H9 (cell line): Measurements from ENCODE around the gene PEX16. TPM values are rescaled to one million over a fixed set of nuclear protein-coding genes. Genes with fewer than 3 reads are reported as not detected.

ENCODE experiments used
- DNase-seq: peaks from one replicate; pipeline ENCODE4 v3.0.0-alpha.2; 2017
- H2AFZ ChIP-seq: one replicate; pipeline ENCODE4 v1.6.1; 2013; ENCODE audit warnings: mild to moderate bottlenecking, low read length, control low read depth, moderate library complexity
- H2AK5ac ChIP-seq: 2 replicates; pipeline ENCODE4 v1.6.1; 2013; ENCODE audit warnings: low read length, control low read depth, mixed read lengths; ENCODE audit not compliant: insufficient read length
- H2BK120ac ChIP-seq: one replicate; pipeline ENCODE4 v1.6.1; 2013; ENCODE audit warnings: low read depth, mild to moderate bottlenecking, low read length, control low read depth, inconsistent platforms; ENCODE audit not compliant: poor library complexity, severe bottlenecking
- H2BK12ac ChIP-seq: 2 replicates; pipeline ENCODE4 v1.6.1; 2013; ENCODE audit warnings: low read length, control low read depth, mixed read lengths, low read depth; ENCODE audit not compliant: insufficient read length
- H2BK15ac ChIP-seq: 2 replicates; pipeline ENCODE4 v1.6.1; 2013; ENCODE audit warnings: low read depth, low read length, control low read depth
- H2BK20ac ChIP-seq: one replicate; pipeline ENCODE4 v1.6.1; 2013; ENCODE audit warnings: low read depth, mild to moderate bottlenecking, low read length, control low read depth, inconsistent platforms; ENCODE audit not compliant: poor library complexity, severe bottlenecking
- H2BK5ac ChIP-seq: 2 replicates; pipeline ENCODE4 v1.6.1; 2013; ENCODE audit warnings: low read length, control low read depth, mixed read lengths; ENCODE audit not compliant: insufficient read length
- H3K14ac ChIP-seq: 2 replicates; pipeline ENCODE4 v1.6.1; 2013; ENCODE audit warnings: low read length, control low read depth; ENCODE audit not compliant: insufficient read depth
- H3K18ac ChIP-seq: 2 replicates; pipeline ENCODE4 v1.6.1; 2013; ENCODE audit warnings: low read depth, mild to moderate bottlenecking, mixed read lengths, low read length, control low read depth; ENCODE audit not compliant: insufficient read length
- H3K23ac ChIP-seq: 2 replicates; pipeline ENCODE4 v1.6.1; 2013; ENCODE audit warnings: low read length, control low read depth, mixed read lengths, low read depth; ENCODE audit not compliant: insufficient read length
- H3K23me2 ChIP-seq: 2 replicates; pipeline ENCODE4 v1.6.1; 2013; ENCODE audit warnings: low read depth, mild to moderate bottlenecking, mixed read lengths, low read length, control low read depth; ENCODE audit not compliant: insufficient read length, poor library complexity, severe bottlenecking
- H3K27ac ChIP-seq: 2 replicates; pipeline ENCODE4 v1.5.1; 2013; ENCODE audit warnings: low read length, control low read depth, mixed read lengths, low read depth; ENCODE audit not compliant: insufficient read length
- H3K27me3 ChIP-seq: 2 replicates; pipeline ENCODE4 v1.6.1; 2013; ENCODE audit warnings: low read length, control low read depth, inconsistent platforms; ENCODE audit not compliant: insufficient read depth
- H3K4ac ChIP-seq: 2 replicates; pipeline ENCODE4 v1.6.1; 2013; ENCODE audit warnings: low read depth, mild to moderate bottlenecking, control low read depth, inconsistent platforms, low read length, moderate library complexity
- H3K4me1 ChIP-seq: 2 replicates; pipeline ENCODE4 v1.6.1; 2013; ENCODE audit warnings: low read length, control low read depth, inconsistent platforms; ENCODE audit not compliant: insufficient read depth
- H3K4me2 ChIP-seq: 2 replicates; pipeline ENCODE4 v1.6.1; 2013; ENCODE audit warnings: low read length, control low read depth, mixed read lengths; ENCODE audit not compliant: insufficient read length, insufficient read depth
- H3K56ac ChIP-seq: 2 replicates; pipeline ENCODE4 v1.6.1; 2013; ENCODE audit warnings: low read depth, mild to moderate bottlenecking, mixed read lengths, low read length, control low read depth; ENCODE audit not compliant: insufficient read length
- H3K79me1 ChIP-seq: 2 replicates; pipeline ENCODE4 v1.6.1; 2013; ENCODE audit warnings: low read depth, mild to moderate bottlenecking, moderate library complexity, low read length, control low read depth, inconsistent platforms; ENCODE audit not compliant: insufficient read depth, poor library complexity, severe bottlenecking
- H3K79me2 ChIP-seq: 2 replicates; pipeline ENCODE4 v1.6.1; 2013; ENCODE audit warnings: low read length, control low read depth, inconsistent platforms; ENCODE audit not compliant: insufficient read depth
- H3K9ac ChIP-seq: 2 replicates; pipeline ENCODE4 v1.6.1; 2013; ENCODE audit warnings: low read length, control low read depth, mixed read lengths; ENCODE audit not compliant: insufficient read length; ENCODE audit errors: extremely low read depth
- H3K9me3 ChIP-seq: one replicate; pipeline ENCODE4 v1.6.1; 2013; ENCODE audit warnings: low read depth, low read length, inconsistent platforms; ENCODE audit not compliant: control insufficient read depth
- H3T11ph ChIP-seq: one replicate; pipeline ENCODE4 v1.6.1; 2013; ENCODE audit warnings: mild to moderate bottlenecking, low read length, control low read depth, inconsistent platforms
- H4K20me1 ChIP-seq: one replicate; pipeline ENCODE4 v1.6.1; 2013; ENCODE audit not compliant: control insufficient read depth, insufficient read length, insufficient read depth
- H4K5ac ChIP-seq: 2 replicates; pipeline ENCODE4 v1.6.1; 2013; ENCODE audit warnings: low read depth, mild to moderate bottlenecking, mixed read lengths, low read length, control low read depth; ENCODE audit not compliant: insufficient read length
- H4K8ac ChIP-seq: replicated peaks from 2 replicates; pipeline ENCODE4 v1.6.1; 2013; ENCODE audit warnings: low read length, control low read depth, mixed read lengths, low read depth; ENCODE audit not compliant: insufficient read length
- H4K91ac ChIP-seq: 2 replicates; pipeline ENCODE4 v1.6.1; 2013; ENCODE audit warnings: low read depth, mild to moderate bottlenecking, moderate library complexity, mixed read lengths, low read length, control low read depth; ENCODE audit not compliant: insufficient read length
- H3K27ac Mint-ChIP-seq, 3 experiments: 2 replicates in 2 of 3; 3 replicates in 1 of 3; pipeline ENCODE4 v1.8.0; 2020 to 2021; ENCODE audit warnings: mixed read lengths in 3 of 3, mild to moderate bottlenecking in 1 of 3, moderate library complexity in 1 of 3
- H3K27me3 Mint-ChIP-seq: 2 replicates; pipeline ENCODE4 v1.8.0; 2021; ENCODE audit warnings: low read depth, mild to moderate bottlenecking, moderate library complexity, mixed read lengths
- H3K36me3 Mint-ChIP-seq, 3 experiments: 2 replicates in 2 of 3; 3 replicates in 1 of 3; pipeline ENCODE4 v1.8.0; 2020 to 2021; ENCODE audit warnings: low read depth in 3 of 3, mixed read lengths in 3 of 3; ENCODE audit not compliant: insufficient read depth in 1 of 3
- H3K4me1 Mint-ChIP-seq, 2 experiments: 2 replicates each; pipeline ENCODE4 v1.8.0; 2020; ENCODE audit warnings: mixed read lengths in 2 of 2
- H3K4me3 Mint-ChIP-seq, 2 experiments: 2 replicates in 1 of 2; 3 replicates in 1 of 2; pipeline ENCODE4 v1.8.0; 2020 to 2021; ENCODE audit warnings: mild to moderate bottlenecking in 2 of 2, mixed read lengths in 2 of 2, moderate library complexity in 1 of 2
- H3K9me3 Mint-ChIP-seq, 2 experiments: 2 replicates in 1 of 2; 3 replicates in 1 of 2; pipeline ENCODE4 v1.8.0; 2020; ENCODE audit warnings: mild to moderate bottlenecking in 2 of 2, mixed read lengths in 2 of 2, moderate library complexity in 1 of 2
- whole genome bisulfite sequencing: extraction: QIAGEN DNeasy Blood & Tissue Kit; methylation state at CpG from one replicate; pipeline ENCODE4 v1.1.7; 2013; ENCODE audit warnings: missing lambda C conversion rate, low lambda C conversion rate, mixed read lengths; ENCODE audit not compliant: insufficient read length; ENCODE audit errors: extremely low coverage; 5-methylcytosine and 5-hydroxymethylcytosine counted together
- total RNA-seq: library from RNA; stranded (reverse); gene quantifications from 2 replicates; pipeline ENCODE4 v1.2.1, GENCODE V29; 2021
- TF ChIP-seq, protein P1 (sequence below): fragments of 200-600 bp; sonication (generic); conservative IDR thresholded peaks from 3 replicates; pipeline ENCODE4 v1.8.0; 2021; ENCODE audit warnings: antibody characterized with exemption, mild to moderate bottlenecking

PEX16 gene
- total RNA-seq, 1 experiment from 2014 or later = 30.8 TPM

DNA sequence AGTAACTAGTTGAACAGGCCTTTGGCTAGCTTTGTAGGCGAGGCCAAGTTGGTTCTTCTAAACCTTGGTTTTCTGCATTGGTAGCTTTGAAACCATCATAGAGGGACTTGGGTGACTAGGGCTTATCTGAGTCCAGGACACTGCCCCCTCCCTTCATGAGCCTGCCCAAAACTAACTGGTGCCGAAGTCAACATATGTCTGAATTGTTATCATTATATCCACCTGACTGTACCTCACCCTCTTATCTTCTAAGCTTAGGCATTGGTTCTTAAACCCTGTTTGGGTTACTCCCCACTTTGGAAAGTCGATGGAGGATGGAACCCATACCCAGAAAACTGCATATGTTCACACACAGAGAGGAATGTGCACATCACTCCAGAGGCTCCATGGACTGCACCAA, 39.8 kb downstream of the PEX16 start:
- no peak overlapping the region for H2BK120ac ChIP-seq
- H3T11ph ChIP-seq = no peak overlapping the region
- no peak overlapping the region for H3K23ac ChIP-seq
- no peak overlapping the region for H4K5ac ChIP-seq
- H3K27ac ChIP-seq = no peak overlapping the region
- no peak overlapping the region for H3K4ac ChIP-seq
- Mint-ChIP-seq H3K36me3 (peaks cover 1 to 20% (median 4%) of the 10 kb centered on the region in 3 experiments; a peak in 4 of 7 replicates), H3K4me1 (peaks cover 25% of the 10 kb centered on the region in 2 experiments), H3K27ac (no peak overlapping the region), H3K4me3 (no peak overlapping the region), H3K9me3 (no peaks in the 10 kb centered on the region), H3K27me3 (no peaks in the 10 kb centered on the region)
- H4K20me1 ChIP-seq = no peaks in the 10 kb centered on the region
- H3K9ac ChIP-seq = no peak overlapping the region
- no peaks in the 10 kb centered on the region for H3K27me3 ChIP-seq
- no peak overlapping the region for H4K8ac ChIP-seq
- H3K56ac ChIP-seq = no peak overlapping the region
- TF ChIP-seq, protein P1, sequence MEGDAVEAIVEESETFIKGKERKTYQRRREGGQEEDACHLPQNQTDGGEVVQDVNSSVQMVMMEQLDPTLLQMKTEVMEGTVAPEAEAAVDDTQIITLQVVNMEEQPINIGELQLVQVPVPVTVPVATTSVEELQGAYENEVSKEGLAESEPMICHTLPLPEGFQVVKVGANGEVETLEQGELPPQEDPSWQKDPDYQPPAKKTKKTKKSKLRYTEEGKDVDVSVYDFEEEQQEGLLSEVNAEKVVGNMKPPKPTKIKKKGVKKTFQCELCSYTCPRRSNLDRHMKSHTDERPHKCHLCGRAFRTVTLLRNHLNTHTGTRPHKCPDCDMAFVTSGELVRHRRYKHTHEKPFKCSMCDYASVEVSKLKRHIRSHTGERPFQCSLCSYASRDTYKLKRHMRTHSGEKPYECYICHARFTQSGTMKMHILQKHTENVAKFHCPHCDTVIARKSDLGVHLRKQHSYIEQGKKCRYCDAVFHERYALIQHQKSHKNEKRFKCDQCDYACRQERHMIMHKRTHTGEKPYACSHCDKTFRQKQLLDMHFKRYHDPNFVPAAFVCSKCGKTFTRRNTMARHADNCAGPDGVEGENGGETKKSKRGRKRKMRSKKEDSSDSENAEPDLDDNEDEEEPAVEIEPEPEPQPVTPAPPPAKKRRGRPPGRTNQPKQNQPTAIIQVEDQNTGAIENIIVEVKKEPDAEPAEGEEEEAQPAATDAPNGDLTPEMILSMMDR = no peak
- H3K4me1 ChIP-seq = peaks cover 2% of the 10 kb centered on the region; the same call in 1 of the 2 replicates
- H2AK5ac ChIP-seq = no peak overlapping the region
- H3K18ac ChIP-seq = no peak overlapping the region
- H2BK15ac ChIP-seq = no peak overlapping the region
- no peak overlapping the region for H3K4me2 ChIP-seq
- H2BK5ac ChIP-seq = no peak overlapping the region
- no peaks in the 10 kb centered on the region for H3K23me2 ChIP-seq
- no peaks in the 10 kb centered on the region for H3K9me3 ChIP-seq
- DNase-seq = no peak
- no peaks in the 10 kb centered on the region for H3K79me1 ChIP-seq
- H3K14ac ChIP-seq = no peak overlapping the region
- H4K91ac ChIP-seq = no peak overlapping the region
- no peak overlapping the region for H2BK20ac ChIP-seq
- H3K79me2 ChIP-seq = no peaks in the 10 kb centered on the region
- no CpG with 5 or more reads among the region's 3 CpGs for WGBS
- no peak overlapping the region for H2AFZ ChIP-seq
- H2BK12ac ChIP-seq = no peak overlapping the region
